ENCODE data around the gene KIAA1549. TPM values are rescaled to one million over a fixed set of nuclear protein-coding genes. Genes with fewer than 3 reads are reported as not detected.
"Not testable (repeated sequence)": the region's sequence is repeated elsewhere in the genome, so short reads cannot be mapped to it uniquely, and the experiment has no call there.

KIAA1549 gene
- total RNA-seq, 1 donor from 2014 or later, result 2.5 TPM

DNA sequence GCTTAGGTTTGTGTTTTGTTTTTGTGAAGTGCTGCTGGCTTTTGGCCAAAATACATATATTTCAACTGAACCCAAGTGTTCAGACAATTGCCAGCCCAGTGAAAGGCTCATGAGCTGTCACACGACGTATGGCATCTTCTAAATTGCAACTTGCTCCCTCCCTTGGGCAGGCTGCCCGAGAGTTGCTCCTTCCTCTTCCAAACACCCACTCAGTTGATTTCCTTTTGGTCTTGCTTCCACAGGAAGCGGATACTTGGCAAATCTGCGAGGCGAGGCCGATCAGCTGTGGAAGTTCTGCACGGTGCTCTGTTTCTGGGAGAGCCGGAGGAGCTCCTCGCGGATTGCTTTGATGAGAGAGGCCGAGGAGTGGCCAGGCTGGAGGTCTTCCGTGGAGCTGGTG lies 143.6 kb downstream of the KIAA1549 start:
- intact Hi-C loops (cut with micrococcal nuclease), result no loop called here
- peak; percentile 43 for ATAC-seq

GRCh38 chr7:138835087-138835486 lies 146.1 kb downstream of the KIAA1549 start:
- DNase-seq (no peak), ATAC-seq (no peak)
- intact Hi-C loops (cut with micrococcal nuclease), result no loop called here

More for the DNA sequence above, 143.6 kb downstream of the KIAA1549 start:
- peak; percentile 49 for DNase-seq

- ATAC-seq (no peak), DNase-seq (no peak)
- intact Hi-C loops (cut with micrococcal nuclease), result no loop called here
Measured at GRCh38 chr7:138834583-138834982, 146.6 kb downstream of the KIAA1549 start.

DNA sequence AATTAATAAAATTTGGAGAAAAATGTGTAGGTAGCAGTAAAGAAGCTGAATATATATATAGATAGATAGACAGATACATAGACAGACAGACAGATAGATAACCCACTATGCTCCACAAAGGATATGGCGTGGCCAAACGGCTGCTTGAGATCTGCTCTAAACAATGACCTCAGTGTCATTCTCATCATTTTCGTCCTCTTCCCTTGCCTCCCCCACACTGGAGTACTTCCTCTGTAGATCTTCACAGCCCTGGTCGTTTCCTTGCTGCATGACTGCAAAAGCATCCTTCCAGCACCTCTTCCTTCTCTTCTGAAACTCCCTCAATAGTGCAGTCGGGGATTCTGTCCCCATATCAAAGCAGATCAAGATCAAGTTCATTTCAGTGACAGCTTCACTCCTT lies 147.6 kb downstream of the KIAA1549 start:
- ATAC-seq (no peak), DNase-seq (no peak)
- intact Hi-C loops (cut with micrococcal nuclease), result no loop called here

DNA sequence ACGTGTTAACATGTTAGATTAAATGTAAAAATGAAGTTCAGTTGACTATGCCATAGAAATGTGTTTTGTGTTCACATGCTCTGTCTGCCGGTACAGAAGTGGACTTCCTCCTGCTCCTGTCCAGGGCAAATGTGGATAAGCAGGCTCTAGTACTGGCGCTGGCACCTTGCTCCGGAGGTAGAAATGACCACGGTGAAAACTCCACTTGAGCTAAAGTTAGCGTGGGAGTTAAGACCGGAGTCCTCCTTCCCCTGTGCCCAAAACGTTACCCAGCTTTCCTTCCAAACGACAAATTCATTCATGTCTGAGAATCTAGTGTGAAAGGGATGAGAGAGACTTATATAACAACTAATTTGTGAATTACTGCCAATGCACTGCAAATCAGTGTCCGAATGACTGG lies 148.2 kb downstream of the KIAA1549 start:
- DNase-seq (no peak), ATAC-seq (no peak)
- intact Hi-C loops (cut with micrococcal nuclease), result no loop called here

GRCh38 chr7:138829335-138829734 lies 151.9 kb downstream of the KIAA1549 start:
- no peak for ATAC-seq
- DNase-seq, result no peak
- intact Hi-C loops (cut with micrococcal nuclease), result no loop called here

GRCh38 chr7:138828302-138828701 lies 152.9 kb downstream of the KIAA1549 start:
- DNase-seq (no peak), ATAC-seq (no peak)
- intact Hi-C loops (cut with micrococcal nuclease), result no loop called here

DNA sequence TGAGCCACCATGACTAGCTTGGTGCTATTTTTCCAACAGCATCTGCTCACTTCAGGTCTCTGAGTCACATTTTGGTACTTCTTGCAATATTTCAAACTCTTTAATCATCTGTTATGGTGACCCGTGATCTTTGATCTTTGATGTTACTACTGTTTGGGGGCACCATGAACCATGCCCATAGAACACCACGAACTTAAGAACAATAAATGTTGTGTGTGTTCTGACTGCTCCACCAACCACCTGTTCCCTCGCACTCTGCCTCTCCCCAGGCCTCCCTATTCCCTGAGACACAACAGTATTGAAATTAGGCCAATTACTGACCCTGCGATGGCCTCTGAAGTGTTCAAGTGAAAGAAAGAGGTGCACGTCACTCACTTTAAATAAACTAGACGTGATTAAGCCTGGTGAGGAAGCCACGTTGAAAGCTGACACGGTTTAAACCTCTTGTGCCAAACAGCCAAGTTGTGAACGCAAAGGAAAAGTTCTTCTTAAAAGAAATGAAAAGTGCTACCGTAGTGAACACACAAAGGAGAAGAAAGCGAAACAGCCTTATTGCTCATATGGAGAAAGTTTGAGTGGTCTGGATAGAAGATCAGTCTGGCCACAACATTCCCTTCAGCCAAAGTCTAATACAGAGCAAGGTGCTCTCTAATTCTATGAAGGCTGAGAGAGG lies 156.0 kb downstream of the KIAA1549 start:
- no peak for ATAC-seq
- no peak for DNase-seq
- intact Hi-C loops (cut with micrococcal nuclease), result no loop called here

- ATAC-seq (no peak), DNase-seq (no peak)
- intact Hi-C loops (cut with micrococcal nuclease), result no loop called here
Measured at GRCh38 chr7:138822867-138823535, 158.2 kb downstream of the KIAA1549 start.

DNA sequence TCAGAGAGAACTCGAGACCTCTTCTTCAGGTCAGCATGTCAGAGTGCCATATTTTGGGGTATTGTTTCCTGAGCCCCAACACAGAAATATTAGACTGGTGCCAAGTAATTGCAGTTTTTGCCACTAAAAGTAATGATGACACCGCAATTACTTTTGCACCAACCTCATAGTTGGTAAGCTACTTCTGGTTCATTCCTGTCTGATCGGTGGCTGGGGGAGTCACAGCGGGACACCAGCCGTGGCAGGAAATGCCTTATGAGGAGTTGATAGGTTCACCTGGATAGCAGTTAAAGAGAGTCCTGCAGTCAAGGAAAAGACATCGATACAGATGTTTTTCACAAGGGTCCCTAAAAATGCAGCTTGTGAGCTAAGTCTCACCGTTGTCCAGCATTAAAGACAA lies 159.3 kb downstream of the KIAA1549 start:
- no peak for ATAC-seq
- no peak for DNase-seq

GRCh38 chr7:138819625-138820024 lies 161.6 kb downstream of the KIAA1549 start:
- no peak for DNase-seq

More for the DNA sequence above, 159.3 kb downstream of the KIAA1549 start:
- intact Hi-C loops (cut with micrococcal nuclease), result no loop called here

DNA sequence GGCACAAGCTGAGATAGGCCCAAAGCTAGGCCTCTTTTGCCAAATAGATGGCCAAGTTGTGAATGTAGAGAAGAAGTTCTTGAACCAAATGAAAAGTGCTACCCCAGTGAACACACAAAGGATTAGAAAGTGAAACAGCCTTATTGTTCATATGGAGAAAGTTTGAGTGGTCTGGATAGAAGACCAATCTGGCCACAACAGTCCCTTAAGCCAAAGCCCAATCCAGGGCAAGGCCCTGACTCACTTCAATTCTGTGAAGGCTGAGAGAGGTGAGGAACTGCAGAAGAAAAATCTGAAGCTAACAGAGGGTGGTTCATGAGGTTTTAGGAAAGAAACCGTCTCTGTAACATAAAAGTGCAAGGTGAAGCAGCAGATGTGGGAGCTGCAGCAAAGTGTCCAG lies 164.5 kb downstream of the KIAA1549 start:
- ATAC-seq, result no peak
- intact Hi-C loops (cut with micrococcal nuclease), result no loop called here
- DNase-seq, result no peak

More at GRCh38 chr7:138819625-138820024, 161.6 kb downstream of the KIAA1549 start:
- no peak for ATAC-seq
- intact Hi-C loops (cut with micrococcal nuclease), result no loop called here

DNA sequence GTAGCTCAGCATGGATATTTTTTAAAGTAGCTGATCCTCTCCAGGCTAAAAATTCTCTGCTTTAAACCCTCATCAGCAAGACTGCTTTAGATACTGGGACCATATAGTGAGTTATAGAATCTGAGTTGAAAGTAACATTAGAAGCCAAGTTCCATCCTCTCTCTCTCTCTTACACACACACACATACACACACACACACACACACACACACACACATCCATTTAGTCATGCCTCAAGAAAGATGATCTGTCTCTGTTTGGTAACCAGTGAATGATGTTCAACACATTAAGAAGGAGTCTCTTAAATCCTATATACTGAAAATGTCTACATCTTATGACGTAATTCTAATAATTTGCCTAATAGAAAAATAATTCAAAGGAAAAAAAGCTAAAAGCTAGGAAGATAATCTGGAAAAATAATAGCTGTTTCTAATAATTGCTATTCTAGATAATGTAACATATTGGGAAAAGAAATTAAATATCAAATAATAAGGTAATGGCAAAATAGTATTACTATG lies 166.3 kb downstream of the KIAA1549 start:
- DNase-seq, result no peak
- ATAC-seq, result no peak
- intact Hi-C loops (cut with micrococcal nuclease), result no loop called here

DNA sequence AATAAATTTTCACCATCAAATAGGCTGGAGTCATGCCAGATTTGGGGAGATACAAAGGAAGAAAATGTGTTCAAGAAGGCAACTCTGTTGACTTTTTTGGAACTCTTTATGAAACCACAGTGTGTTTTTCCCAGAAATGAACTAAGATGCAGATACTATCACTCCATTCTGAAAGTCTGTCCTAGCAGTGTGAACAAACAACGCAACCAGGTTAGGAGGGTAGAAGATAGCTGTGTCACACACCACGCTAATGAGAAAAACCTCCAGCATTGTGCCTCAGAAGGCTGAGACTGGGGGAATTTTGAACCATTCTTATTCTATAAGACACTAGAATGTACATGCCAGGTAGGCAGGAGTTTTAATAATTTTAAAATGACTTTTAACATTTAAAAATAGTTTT lies 167.2 kb downstream of the KIAA1549 start:
- intact Hi-C loops (cut with micrococcal nuclease), result no loop called here
- ATAC-seq (no peak), DNase-seq (no peak)

DNA sequence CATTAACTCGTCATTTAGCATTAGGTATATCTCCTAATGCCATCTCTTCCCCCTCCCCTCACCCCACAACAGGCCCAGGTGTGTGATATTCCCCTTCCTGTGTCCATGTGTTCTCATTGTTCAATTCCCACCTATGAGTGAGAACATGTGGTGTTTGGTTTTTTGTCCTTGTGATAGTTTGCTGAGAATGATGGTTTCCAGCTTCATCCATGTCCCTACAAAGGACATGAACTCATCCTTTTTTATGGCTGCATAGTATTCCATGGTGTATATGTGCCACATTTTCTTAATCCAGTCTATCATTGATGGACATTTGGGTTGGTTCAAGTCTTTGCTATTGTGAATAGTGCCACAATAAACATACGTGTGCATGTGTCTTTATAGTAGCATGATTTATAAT lies 169.9 kb downstream of the KIAA1549 start:
- ATAC-seq; DNase-seq; intact Hi-C loops (cut with micrococcal nuclease): not testable (repeated sequence)

DNA sequence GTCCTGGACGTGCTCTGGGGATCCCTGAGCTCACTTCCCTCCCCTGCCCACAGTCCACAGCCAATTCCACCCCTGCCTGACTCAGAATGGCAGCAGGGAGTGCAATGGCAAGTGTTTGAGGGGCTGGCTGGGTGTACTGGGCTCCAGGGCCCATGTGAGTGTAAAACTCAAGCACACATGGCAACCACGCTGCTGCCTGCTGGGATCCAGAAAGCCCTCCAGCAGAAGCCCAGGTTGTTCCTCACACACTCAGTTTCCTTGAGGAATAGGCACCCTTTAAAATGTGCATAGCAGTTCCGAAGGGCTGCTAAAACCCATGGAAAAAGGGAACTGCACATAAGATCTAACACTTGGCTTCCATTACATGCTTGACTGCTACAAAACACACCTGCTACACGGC lies 171.8 kb downstream of the KIAA1549 start:
- intact Hi-C loops (cut with micrococcal nuclease), result no loop called here
- no peak for DNase-seq
- ATAC-seq, result no peak

DNA sequence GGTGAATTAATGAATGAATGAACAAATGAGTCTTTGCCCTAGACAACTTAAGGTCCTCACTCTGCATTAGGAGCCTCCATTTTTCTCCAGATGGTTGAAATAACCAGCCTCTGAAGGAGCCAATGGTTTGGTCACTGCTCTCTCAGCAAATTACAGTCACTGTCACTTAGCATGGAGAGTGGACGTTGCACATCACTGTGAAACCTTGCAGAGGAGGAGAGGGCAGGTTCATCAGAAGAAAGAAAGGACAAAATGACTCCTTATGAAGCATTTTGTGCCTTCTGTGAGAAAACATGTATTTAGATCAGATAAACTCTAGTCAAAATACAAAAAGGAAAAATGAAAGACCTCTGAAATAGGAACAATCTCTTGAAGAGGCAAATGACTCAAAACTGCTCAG lies 176.6 kb downstream of the KIAA1549 start:
- no peak for DNase-seq
- intact Hi-C loops (cut with micrococcal nuclease), result no loop called here

DNA sequence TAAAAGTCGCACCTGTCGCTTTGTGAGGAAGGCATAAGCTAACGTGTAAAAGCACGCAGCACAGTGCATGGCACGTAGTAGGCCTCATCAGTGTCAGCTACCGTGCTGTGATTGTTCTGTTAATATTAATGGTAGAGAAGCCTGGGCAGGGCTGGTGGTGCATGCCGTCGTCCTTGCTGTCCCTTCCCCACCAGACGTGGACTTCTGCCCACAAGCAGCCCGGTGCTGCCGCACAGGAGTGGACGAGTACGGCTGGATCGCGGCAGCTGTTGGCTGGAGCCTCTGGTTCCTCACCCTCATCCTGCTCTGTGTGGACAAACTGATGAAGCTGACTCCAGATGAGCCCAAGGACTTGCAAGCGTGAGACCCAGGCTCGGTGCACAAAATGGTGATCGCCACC lies 178.5 kb downstream of the KIAA1549 start:
- no peak for DNase-seq
- intact Hi-C loops (cut with micrococcal nuclease), result no loop called here
- no peak for ATAC-seq

More for the DNA sequence above, 176.6 kb downstream of the KIAA1549 start:
- ATAC-seq, result no peak

DNA sequence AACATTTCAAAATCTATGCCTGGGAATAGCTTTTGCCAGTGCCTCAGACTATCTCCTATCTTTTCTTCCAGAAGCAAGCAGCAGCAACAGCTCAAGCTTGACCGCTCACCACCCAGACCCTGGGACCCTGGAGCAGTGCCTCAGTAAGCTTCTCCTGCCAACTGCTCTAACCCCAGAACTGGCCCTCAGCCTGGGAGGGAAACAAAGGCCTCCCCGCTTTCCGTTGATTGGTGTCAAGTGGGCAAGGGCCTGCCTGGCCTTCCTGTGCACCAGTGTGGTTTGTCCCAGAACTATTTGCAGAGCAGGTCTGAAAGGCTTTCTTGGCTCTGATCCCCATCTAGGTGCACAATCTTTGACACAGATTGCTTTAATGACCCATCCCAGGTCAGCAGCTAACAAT lies 179.9 kb downstream of the KIAA1549 start:
- DNase-seq (no peak), ATAC-seq (no peak)
- intact Hi-C loops (cut with micrococcal nuclease), result no loop called here

DNA sequence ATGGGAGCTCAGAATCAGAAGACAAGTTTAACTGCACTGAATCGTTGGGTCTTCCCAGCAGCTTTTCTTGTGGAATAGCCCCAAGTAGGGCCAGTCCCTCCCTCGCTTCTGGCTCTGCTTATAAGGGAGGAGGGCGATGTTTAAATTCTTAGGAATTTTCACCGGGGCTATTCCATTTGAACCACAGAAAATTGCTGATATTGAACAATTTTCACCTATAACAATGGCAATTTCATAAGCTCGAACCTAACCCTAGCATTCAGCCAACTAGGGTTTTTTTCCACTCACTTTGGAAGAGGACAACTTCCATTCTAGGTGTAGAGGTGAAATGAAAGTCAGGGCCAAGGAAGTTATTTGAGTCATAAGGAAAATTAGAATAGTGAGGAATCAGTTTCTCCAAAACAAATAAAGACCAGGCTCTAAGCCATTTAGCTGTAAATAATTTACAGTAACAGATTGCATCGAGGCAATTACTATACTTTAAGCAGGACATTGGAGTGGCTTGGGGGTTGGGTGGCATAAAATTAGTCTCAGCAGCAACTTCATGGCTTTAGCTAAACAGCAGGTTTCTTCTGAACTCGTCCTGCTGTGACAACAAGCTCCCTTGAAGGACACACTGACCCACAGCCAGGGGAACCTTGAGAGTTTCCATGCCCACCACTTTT lies 181.7 kb downstream of the KIAA1549 start:
- no peak for DNase-seq
- ATAC-seq, result no peak
- intact Hi-C loops (cut with micrococcal nuclease), result no loop called here

Measured in left ventricle myocardium superior (tissue), 1 donor.